ENCODE data around the gene TAPT1. TPM values are rescaled to one million over a fixed set of nuclear protein-coding genes. Genes with fewer than 3 reads are reported as not detected.
"Not testable (repeated sequence)": the region's sequence is repeated elsewhere in the genome, so short reads cannot be mapped to it uniquely, and the experiment has no call there.

Gene TAPT1
- total RNA-seq, 4 donors from 2014 or later = 42.1 to 69.0 (median 53.5) TPM

DNA sequence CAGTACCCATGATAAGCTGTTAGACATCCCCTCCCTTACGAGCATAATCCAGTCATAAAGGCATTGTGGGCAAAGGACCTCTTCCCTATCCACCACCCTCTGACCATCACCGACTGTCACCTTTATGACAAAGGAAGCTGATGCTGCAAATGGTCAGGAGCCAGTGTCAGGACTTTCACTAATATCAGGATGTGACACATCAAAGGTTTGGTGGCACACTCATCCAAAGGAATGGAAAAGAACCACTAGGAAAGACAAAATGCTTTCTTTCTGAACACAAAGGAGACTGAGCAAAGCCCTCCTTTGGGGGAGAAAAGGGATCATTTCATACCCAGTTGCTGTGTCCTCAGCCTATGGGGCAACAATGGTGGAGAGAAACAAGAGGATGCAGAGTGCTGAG is 75.6 kb downstream of the TAPT1 start:
- DNase-seq = no peak
- H3K4me1 ChIP-seq = no peaks in the 10 kb centered on the region

DNA sequence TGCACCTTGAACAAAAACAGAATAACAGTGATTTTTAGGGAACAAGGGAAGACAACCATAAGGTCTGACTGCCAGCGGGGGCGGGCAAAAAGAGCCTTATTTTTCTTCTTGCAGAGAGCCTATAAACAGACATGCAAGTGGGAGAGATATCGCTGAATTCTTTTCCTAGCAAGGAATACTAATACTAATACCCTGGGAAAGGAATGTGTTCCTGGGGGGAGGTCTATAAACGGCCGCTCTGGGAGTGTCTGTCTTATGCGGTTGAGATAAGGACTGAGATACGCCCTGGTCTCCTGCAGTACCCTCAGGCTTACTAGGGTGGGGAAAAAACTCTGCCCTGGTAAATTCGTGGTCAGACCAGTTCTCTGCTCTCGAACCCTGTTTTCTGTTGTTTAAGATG is 81.4 kb downstream of the TAPT1 start:
- H3K4me3 ChIP-seq (replicated peaks in 1 of 3); H3K27me3 ChIP-seq; DNase-seq; H3K36me3 ChIP-seq; H3K27ac ChIP-seq; H3K9me3 ChIP-seq; intact Hi-C loops (cut with DNase I): not testable (repeated sequence)
- peaks cover 7 to 18% of the 10 kb centered on the region in 2 donors for H3K4me1 ChIP-seq
- WGBS, 2 donors = 90 to 91% methylated on average over 9 of the region's 9 CpGs

More for the DNA sequence above, 75.6 kb downstream of the TAPT1 start:
- no peak overlapping the region for H3K4me3 ChIP-seq (replicated peaks in 1 of 3)
- H3K27ac ChIP-seq = no peak overlapping the region
- no peaks in the 10 kb centered on the region for H3K36me3 ChIP-seq
- H3K9me3 ChIP-seq = no peaks in the 10 kb centered on the region
- TF ChIP-seq, protein P1, sequence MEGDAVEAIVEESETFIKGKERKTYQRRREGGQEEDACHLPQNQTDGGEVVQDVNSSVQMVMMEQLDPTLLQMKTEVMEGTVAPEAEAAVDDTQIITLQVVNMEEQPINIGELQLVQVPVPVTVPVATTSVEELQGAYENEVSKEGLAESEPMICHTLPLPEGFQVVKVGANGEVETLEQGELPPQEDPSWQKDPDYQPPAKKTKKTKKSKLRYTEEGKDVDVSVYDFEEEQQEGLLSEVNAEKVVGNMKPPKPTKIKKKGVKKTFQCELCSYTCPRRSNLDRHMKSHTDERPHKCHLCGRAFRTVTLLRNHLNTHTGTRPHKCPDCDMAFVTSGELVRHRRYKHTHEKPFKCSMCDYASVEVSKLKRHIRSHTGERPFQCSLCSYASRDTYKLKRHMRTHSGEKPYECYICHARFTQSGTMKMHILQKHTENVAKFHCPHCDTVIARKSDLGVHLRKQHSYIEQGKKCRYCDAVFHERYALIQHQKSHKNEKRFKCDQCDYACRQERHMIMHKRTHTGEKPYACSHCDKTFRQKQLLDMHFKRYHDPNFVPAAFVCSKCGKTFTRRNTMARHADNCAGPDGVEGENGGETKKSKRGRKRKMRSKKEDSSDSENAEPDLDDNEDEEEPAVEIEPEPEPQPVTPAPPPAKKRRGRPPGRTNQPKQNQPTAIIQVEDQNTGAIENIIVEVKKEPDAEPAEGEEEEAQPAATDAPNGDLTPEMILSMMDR (IDR thresholded peaks at IDR 0.05) = no peak
- TF ChIP-seq POLR2A (IDR thresholded peaks at IDR 0.05) = no peak
- H3K27me3 ChIP-seq = no peaks in the 10 kb centered on the region
- intact Hi-C loops (cut with DNase I) = no loop called here
- WGBS, 2 donors = 87 to 90% methylated on average over 2 of the region's 2 CpGs

DNA sequence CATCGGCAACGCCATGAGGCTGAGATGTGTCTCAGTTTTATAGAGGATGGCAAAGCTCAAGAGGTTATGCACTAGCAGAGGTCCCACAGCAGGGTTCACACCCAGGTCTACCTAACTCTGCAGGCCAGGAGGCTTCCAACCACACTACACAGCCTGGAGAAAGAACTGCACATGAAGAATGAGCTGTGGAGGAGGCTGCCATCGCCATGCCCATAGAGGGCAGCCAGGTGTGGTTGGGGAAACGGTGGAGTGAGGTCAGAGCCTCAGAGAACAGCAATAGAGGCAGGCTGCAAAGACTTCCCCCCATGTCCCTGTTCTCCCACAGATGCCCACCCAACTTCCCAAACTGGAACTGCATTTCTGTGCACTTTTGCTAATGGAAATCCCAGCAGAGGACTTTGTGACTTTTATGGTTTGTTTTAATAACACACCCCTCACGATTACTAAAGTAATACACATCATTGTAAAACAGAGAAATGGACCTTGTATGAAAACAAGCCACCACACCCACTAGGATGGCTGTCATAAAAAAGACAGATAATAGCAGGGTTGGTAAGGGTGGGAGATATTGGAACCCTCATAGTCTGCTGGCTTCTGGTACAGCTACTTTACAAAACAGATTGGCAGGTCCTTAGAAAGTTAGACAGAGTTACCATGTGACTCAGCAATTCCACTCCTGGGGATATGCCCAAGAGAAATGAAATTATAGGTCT is 83.5 kb downstream of the TAPT1 start:
- DNase-seq = no peak
- Histone ChIP-seq H3K27me3 (no peaks in the 10 kb centered on the region), H3K4me1 (peaks cover 7 to 25% of the 10 kb centered on the region in 2 donors), H3K27ac (peak overlapping the region in 1 of 3 donors; percentile 90), H3K36me3 (no peaks in the 10 kb centered on the region), H3K9me3 (no peaks in the 10 kb centered on the region), H3K4me3 (replicated peaks in 1 of 3) (no peak overlapping the region)
- intact Hi-C loops (cut with DNase I) = no loop called here
- 90% methylated on average over 4 to 5 of the region's 5 CpGs for WGBS, 2 donors
- TF ChIP-seq, protein P1 (IDR thresholded peaks at IDR 0.05) = no peak
- no peak for TF ChIP-seq POLR2A (IDR thresholded peaks at IDR 0.05)

DNA sequence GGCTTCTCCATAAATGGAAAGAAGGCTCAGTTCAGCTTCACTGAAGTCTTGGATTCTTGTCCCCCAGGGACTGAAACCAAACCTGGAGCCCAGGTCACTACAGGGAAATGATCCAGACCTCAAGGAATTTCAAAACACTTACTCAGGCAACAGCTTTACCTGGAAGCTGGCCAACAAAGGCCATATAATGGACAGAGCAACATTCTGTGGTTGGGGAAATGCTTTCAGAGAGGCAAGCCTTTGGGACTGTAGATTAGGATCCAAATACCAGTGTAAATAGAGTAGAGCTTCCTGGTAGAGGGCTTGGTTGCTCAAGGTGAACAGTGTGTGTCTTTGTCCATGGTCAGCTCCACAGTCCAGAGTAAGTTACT is 85.4 kb downstream of the TAPT1 start:
- H3K27ac ChIP-seq = peak overlapping the region; percentile 79 to 97 (median 90)
- intact Hi-C loops (cut with DNase I) = no loop called here

DNA sequence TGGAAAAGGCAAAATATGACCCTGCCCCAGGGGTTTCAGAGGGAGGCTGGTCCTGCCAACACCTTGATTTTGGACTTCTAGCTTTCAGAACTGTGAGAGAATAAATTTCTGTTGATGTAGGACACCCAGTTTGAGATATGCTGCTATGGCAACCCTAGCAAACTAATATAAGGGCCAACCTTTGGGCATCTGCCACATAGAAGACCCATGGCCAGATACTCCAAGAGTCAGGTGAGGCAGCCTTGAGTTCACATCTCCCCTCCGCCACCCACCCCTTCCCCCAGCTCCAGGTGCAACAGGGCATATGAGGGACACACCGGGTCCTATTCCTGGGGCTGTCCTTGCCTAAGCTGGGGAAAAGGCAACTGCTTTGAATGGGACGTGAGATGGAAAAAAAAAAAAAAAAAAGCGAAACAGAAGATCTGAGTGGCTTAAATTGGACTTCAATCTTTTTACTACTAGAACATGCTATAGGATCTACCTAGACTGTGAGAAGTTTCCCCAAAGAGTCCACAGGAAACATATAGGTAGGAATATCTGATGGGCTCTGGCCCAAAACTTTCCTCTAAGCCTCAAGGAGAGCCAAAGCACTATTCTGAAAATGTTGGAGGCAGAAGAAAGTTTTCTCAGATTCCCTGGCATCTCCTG is 85.9 kb downstream of the TAPT1 start:
- H3K27me3 ChIP-seq = no peaks in the 10 kb centered on the region
- H3K27ac ChIP-seq = peak overlapping the region; percentile 79 to 97 (median 90)
- no peaks in the 10 kb centered on the region for H3K36me3 ChIP-seq
- H3K4me1 ChIP-seq = peaks cover 7 to 25% of the 10 kb centered on the region in 2 donors
- TF ChIP-seq, protein P1 (IDR thresholded peaks at IDR 0.05) = no peak
- TF ChIP-seq POLR2A (IDR thresholded peaks at IDR 0.05) = no peak
- 68 to 77% methylated on average over 4 of the region's 4 CpGs for WGBS, 2 donors
- DNase-seq = no peak
- H3K4me3 ChIP-seq (replicated peaks in 1 of 3) = no peak overlapping the region
- intact Hi-C loops (cut with DNase I) = no loop called here
- H3K9me3 ChIP-seq = no peaks in the 10 kb centered on the region

More for the DNA sequence above, 85.4 kb downstream of the TAPT1 start:
- H3K4me1 ChIP-seq = peaks cover 7 to 25% of the 10 kb centered on the region in 2 donors
- no peak overlapping the region for H3K4me3 ChIP-seq (replicated peaks in 1 of 3)
- no peaks in the 10 kb centered on the region for H3K9me3 ChIP-seq
- DNase-seq = peak; percentile 77 to 82
- no peaks in the 10 kb centered on the region for H3K27me3 ChIP-seq
- no peaks in the 10 kb centered on the region for H3K36me3 ChIP-seq
- no peak for TF ChIP-seq POLR2A (IDR thresholded peaks at IDR 0.05)
- TF ChIP-seq, protein P1 (IDR thresholded peaks at IDR 0.05) = no peak
